ENCODE results near the gene CEP55. TPM values are rescaled to one million over a fixed set of nuclear protein-coding genes. Genes with fewer than 3 reads are reported as not detected.

CEP55 gene
- total and polyA plus RNA-seq, 10 of the 15 experiments (the other 5 are each of a cell fraction or from before 2014, with no cell fraction given): 14.6 to 83.6 (median 52.0) TPM

DNA sequence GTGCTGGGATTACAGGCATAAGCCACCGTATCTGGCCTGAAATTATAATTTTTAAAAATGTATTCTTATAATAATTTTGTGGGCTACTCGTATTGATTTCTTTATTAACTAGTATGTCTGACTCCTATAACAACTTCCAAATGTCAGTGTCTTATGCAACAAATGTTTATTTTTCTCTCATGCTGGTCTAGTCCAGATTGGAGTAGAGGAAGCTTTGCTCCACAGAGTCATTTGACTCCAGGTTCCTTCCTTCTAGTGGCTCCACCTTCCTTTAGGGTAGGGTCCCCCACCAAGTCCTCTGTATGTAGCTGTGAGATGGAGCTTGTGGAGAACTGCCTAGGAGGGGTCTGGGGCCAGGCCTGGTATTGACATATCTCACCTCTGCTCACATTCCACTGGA is 8.7 kb downstream of the CEP55 start:
- H3K27me3 ChIP-seq (replicated peaks in 1 of 2; ENCODE audit: control insufficient read depth in 2 of 2, insufficient read depth in 2 of 2, low read length in 1 of 2): no peaks in the 10 kb centered on the region
- no peak overlapping the region for H2AFZ ChIP-seq (ENCODE audit: control insufficient read depth, low read depth, low read length)
- ChIA-PET RAD21 (ENCODE audit: unreplicated experiment) (interaction anchor here (0.6 kb wide), 1 partner anchor 77 kb away, joined by 3 read pairs; no protein-coding TSS in a partner anchor), SMC1A (ENCODE audit: uncharacterized antibody, unreplicated experiment) (interaction anchor here (0.7 to 3.8 kb wide), 6 partner anchors 14 to 447 kb away, joined by 3 to 30 read pairs (median 3); partner anchors contain the start of gene MYOF), POLR2A (no interaction called here), CTCF (interaction anchor here (2.3 to 16.1 kb wide), 2 partner anchors 9 to 128 kb away, joined by 6 to 232 read pairs; partner anchors contain the start of gene CEP55)
- no peak overlapping the region for H3K27ac ChIP-seq (ENCODE audit: control insufficient read depth, insufficient read depth)
- FAIRE-seq: no peak
- DNase-seq (ENCODE audit: low read depth, low spot score): no peak
- in situ Hi-C loops (cut with MboI) (no loop called here), intact Hi-C loops (cut with micrococcal nuclease; ENCODE audit: unreplicated experiment) (loop anchor here (10.0 kb wide), 1 partner anchor 430 kb away; the partner anchor contains the start of gene CYP26A1)
- no peak for ATAC-seq
- TF ChIP-seq TCF3 (IDR thresholded peaks at IDR 0.05; ENCODE audit: borderline replicate concordance, insufficient read depth, low read depth, low read length) (no peak), POLR2A (IDR thresholded peaks at IDR 0.05; ENCODE audit: low read depth, low read length) (no peak), MYB (IDR thresholded peaks at IDR 0.05; ENCODE audit: borderline replicate concordance, low read depth, low read length) (no peak), CHD2 (IDR thresholded peaks at IDR 0.05; ENCODE audit: borderline replicate concordance, low read depth, low read length) (no peak), CBFB (IDR thresholded peaks at IDR 0.05; ENCODE audit: low read depth) (no peak), DPF2 (IDR thresholded peaks at IDR 0.05) (no peak), SPI1 (IDR thresholded peaks at IDR 0.05; ENCODE audit: borderline replicate concordance, insufficient read depth, low read depth, low read length) (no peak)
- peaks cover 3% of the 10 kb centered on the region; the same call in 1 of the 2 replicates for H3K4me1 ChIP-seq (ENCODE audit: control insufficient read depth, insufficient read depth, low read length)
- no peaks in the 10 kb centered on the region for H4K20me1 ChIP-seq (ENCODE audit: control insufficient read depth, insufficient read depth)
- no peak overlapping the region for H3K4me2 ChIP-seq (ENCODE audit: control insufficient read depth, insufficient read depth)
- H3K9me3 ChIP-seq (replicated peaks; ENCODE audit: control insufficient read depth, insufficient read depth, low read length): no peaks in the 10 kb centered on the region
- WGBS (ENCODE audit: insufficient coverage, insufficient replicate concordance, low lambda C conversion rate, missing lambda C conversion rate): 98% methylated on average over 2 of the region's 2 CpGs
- H3K36me3 ChIP-seq (ENCODE audit: control insufficient read depth in 2 of 2, insufficient read depth in 2 of 2, low read length in 1 of 2): peaks cover 0 to 6% of the 10 kb centered on the region in 2 experiments; a peak in 2 of 4 replicates
- H3K9ac ChIP-seq (ENCODE audit: control insufficient read depth, insufficient read depth, low read length): no peak overlapping the region
- H3K79me2 ChIP-seq (ENCODE audit: control insufficient read depth, insufficient read depth, low read length): peaks cover 18% of the 10 kb centered on the region
- BruUV-seq (replicated peaks): no TSS peak
- H3K4me3 ChIP-seq: no peak overlapping the region

DNA sequence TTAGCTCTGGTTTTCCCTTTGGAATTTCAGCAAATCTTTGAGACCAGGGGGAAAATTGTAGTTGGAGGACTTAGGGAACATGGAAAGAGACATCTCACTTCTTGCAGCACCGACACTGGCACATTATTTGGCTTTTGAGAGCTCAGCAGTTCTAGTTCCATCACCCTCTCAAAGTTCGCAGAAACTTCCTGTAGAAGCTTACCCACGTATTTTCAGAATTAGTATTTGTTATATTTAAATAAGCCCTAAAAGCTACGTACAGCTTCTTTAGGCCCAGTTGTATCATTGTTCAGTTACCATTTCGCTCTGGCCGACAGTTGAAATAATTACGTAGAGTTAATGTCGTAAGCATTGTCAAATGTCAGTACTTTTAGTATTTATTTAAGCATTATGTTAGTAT is 13.4 kb downstream of the CEP55 start:
- BruUV-seq (replicated peaks): no TSS peak
- no peaks in the 10 kb centered on the region for H3K4me1 ChIP-seq (ENCODE audit: control insufficient read depth, insufficient read depth, low read length)
- no peak for ATAC-seq
- H4K20me1 ChIP-seq (ENCODE audit: control insufficient read depth, insufficient read depth): no peaks in the 10 kb centered on the region
- H3K9ac ChIP-seq (ENCODE audit: control insufficient read depth, insufficient read depth, low read length): no peak overlapping the region
- no peak overlapping the region for H2AFZ ChIP-seq (ENCODE audit: control insufficient read depth, low read depth, low read length)
- H3K27ac ChIP-seq (ENCODE audit: control insufficient read depth, insufficient read depth): no peak overlapping the region
- intact Hi-C loops (cut with micrococcal nuclease; ENCODE audit: unreplicated experiment) (loop anchor here (2.0 to 10.0 kb wide), 2 partner anchors 27 to 435 kb away; partner anchors contain the start of genes CYP26A1 and MYOF), in situ Hi-C loops (cut with MboI) (no loop called here)
- no peaks in the 10 kb centered on the region for H3K9me3 ChIP-seq (replicated peaks; ENCODE audit: control insufficient read depth, insufficient read depth, low read length)
- H3K4me3 ChIP-seq: no peak overlapping the region
- no peak overlapping the region for H3K4me2 ChIP-seq (ENCODE audit: control insufficient read depth, insufficient read depth)
- SMC1A ChIA-PET (ENCODE audit: uncharacterized antibody, unreplicated experiment): interaction anchor here (0.6 to 4.8 kb wide), 5 partner anchors 10 to 431 kb away, joined by 3 to 86 read pairs (median 5); partner anchors contain the start of gene MYOF
- RAD21 ChIA-PET (ENCODE audit: unreplicated experiment): interaction anchor here (0.8 to 7.0 kb wide), 3 partner anchors 22 to 134 kb away, joined by 3 to 67 read pairs (median 42); partner anchors contain the start of gene MYOF
- H3K36me3 ChIP-seq (ENCODE audit: control insufficient read depth in 2 of 2, insufficient read depth in 2 of 2, low read length in 1 of 2): peaks cover 2 to 10% of the 10 kb centered on the region in 2 experiments
- FAIRE-seq: no peak
- CTCF ChIA-PET: interaction anchor here (0.8 to 16.1 kb wide), 10 partner anchors 10 to 160 kb away, joined by 3 to 232 read pairs (median 9); partner anchors contain the start of gene MYOF
- no peaks in the 10 kb centered on the region for H3K79me2 ChIP-seq (ENCODE audit: control insufficient read depth, insufficient read depth, low read length)
- POLR2A ChIA-PET: no interaction called here
- no peak for DNase-seq (ENCODE audit: low read depth, low spot score)
- 82% methylated on average over 8 of the region's 8 CpGs for WGBS (ENCODE audit: insufficient coverage, insufficient replicate concordance, low lambda C conversion rate, missing lambda C conversion rate)
- H3K27me3 ChIP-seq (replicated peaks in 1 of 2; ENCODE audit: control insufficient read depth in 2 of 2, insufficient read depth in 2 of 2, low read length in 1 of 2): no peaks in the 10 kb centered on the region
- TF ChIP-seq NR2C1 (IDR thresholded peaks at IDR 0.05) (no peak), RCOR1 (conservative IDR thresholded peaks at IDR 0.05; ENCODE audit: low read depth, low read length) (no peak), HDGF (IDR thresholded peaks at IDR 0.05) (no peak), SP1 (IDR thresholded peaks at IDR 0.05; ENCODE audit: low read depth, low read length) (no peak), CBFB (IDR thresholded peaks at IDR 0.05; ENCODE audit: low read depth) (no peak), PML (IDR thresholded peaks at IDR 0.05; ENCODE audit: low read length) (no peak)
- TF ChIP-seq, protein P1, sequence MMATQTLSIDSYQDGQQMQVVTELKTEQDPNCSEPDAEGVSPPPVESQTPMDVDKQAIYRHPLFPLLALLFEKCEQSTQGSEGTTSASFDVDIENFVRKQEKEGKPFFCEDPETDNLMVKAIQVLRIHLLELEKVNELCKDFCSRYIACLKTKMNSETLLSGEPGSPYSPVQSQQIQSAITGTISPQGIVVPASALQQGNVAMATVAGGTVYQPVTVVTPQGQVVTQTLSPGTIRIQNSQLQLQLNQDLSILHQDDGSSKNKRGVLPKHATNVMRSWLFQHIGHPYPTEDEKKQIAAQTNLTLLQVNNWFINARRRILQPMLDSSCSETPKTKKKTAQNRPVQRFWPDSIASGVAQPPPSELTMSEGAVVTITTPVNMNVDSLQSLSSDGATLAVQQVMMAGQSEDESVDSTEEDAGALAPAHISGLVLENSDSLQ (IDR thresholded peaks at IDR 0.05): no peak
- TF ChIP-seq, protein P2, sequence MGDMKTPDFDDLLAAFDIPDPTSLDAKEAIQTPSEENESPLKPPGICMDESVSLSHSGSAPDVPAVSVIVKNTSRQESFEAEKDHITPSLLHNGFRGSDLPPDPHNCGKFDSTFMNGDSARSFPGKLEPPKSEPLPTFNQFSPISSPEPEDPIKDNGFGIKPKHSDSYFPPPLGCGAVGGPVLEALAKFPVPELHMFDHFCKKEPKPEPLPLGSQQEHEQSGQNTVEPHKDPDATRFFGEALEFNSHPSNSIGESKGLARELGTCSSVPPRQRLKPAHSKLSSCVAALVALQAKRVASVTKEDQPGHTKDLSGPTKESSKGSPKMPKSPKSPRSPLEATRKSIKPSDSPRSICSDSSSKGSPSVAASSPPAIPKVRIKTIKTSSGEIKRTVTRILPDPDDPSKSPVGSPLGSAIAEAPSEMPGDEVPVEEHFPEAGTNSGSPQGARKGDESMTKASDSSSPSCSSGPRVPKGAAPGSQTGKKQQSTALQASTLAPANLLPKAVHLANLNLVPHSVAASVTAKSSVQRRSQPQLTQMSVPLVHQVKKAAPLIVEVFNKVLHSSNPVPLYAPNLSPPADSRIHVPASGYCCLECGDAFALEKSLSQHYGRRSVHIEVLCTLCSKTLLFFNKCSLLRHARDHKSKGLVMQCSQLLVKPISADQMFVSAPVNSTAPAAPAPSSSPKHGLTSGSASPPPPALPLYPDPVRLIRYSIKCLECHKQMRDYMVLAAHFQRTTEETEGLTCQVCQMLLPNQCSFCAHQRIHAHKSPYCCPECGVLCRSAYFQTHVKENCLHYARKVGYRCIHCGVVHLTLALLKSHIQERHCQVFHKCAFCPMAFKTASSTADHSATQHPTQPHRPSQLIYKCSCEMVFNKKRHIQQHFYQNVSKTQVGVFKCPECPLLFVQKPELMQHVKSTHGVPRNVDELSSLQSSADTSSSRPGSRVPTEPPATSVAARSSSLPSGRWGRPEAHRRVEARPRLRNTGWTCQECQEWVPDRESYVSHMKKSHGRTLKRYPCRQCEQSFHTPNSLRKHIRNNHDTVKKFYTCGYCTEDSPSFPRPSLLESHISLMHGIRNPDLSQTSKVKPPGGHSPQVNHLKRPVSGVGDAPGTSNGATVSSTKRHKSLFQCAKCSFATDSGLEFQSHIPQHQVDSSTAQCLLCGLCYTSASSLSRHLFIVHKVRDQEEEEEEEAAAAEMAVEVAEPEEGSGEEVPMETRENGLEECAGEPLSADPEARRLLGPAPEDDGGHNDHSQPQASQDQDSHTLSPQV (IDR thresholded peaks at IDR 0.05): no peak

All from GM12878 (cell line).